GM15510 (cell line): ENCODE measurements around the gene COLEC11.

Source experiments
- POLR2A ChIP-seq: IDR thresholded peaks from 3 replicates; pipeline ENCODE4 v1.6.1; 2011; ENCODE audit warnings: borderline replicate concordance; ENCODE audit not compliant: insufficient read length; ENCODE audit errors: extremely low read depth

Gene COLEC11

DNA sequence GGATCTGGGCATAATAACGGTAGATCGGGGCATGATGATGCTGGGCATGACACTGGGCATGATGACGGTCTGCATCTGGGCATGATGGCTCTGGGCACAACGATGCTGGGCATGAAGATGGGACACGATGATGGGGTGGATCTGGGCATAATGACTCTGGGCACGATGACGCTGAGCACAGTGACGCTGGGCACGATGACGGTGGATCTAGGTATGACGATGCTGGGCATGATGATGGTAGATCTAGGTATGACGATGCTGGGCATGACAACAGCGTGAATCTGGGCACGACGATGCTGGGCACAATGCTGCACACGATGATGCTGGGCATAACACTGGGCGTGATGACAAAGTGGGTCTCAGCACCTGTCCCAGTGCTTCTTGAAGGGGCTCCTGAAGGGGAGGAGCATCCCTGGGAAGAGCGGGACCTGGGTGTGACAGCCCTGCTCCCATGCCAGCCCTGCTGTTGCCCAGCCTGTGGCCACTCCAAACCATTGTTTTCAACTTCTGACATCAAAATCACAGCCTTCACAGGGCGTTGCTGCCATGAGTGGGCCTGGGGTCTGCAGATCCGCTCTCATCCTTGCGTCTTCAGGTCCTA is 32.7 kb downstream of the COLEC11 start:
- TF ChIP-seq POLR2A, result no peak

DNA sequence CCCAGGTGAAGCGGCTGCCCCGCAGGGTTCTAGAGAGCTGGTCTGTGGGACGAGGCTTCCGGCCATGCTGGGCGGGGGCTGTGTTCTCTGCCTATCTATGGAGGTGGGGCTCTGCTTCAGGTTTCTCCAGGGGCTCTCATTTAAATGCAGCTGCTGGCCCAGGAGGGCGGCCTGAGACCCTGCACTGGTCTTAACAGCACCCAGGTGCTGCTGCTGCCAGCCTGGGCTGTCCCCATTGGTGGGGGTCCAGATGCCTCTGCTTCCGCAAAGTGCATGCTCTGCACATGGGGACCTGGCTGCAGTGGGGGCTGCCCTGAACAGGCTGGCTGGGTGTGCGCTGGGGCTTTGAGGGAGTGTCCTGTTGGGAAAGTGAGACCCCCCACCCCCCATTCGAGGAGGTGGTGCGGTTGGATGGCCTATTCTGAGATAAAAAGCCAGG is 33.3 kb downstream of the COLEC11 start:
- no peak for TF ChIP-seq POLR2A

DNA sequence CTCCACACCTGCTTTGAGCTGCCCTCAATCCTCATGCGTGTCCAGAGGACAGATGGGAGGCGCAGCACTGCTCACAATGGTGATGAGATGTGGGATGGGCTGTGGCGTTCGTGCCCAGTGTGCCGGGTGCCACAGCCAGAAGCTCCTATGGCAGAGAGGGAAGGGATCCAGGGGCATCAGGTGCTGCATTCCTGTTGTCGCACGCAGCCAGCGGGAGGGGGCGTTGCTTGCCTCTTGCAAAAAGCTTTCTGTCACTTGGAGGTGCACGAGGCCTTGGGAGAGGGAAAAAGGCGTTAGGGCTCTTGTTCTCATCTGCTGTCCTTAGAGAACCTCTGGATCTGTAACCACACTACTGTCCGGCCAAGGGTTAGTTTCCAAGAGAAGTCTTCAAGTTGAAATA is 33.9 kb downstream of the COLEC11 start:
- TF ChIP-seq POLR2A, result no peak

DNA sequence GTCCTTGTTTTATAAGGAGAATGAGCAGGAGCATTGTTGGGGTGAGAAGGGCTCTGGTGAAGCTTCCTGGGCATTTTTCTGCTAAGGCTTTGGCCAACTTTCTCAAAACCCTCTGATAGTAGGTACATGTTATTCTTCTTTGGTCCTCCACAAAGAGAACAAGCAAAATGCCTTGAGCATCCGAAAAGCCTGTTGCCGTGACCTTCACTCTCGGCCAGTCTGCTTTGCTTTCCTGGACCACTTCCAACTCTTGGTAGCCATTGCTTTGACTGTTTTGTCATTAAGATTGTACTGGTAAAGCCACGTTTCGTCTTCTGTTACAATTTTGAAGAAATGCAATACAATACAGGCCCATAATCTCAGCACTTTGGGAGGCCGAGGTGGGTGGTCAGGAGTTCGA is 35.7 kb downstream of the COLEC11 start:
- no peak for TF ChIP-seq POLR2A

DNA sequence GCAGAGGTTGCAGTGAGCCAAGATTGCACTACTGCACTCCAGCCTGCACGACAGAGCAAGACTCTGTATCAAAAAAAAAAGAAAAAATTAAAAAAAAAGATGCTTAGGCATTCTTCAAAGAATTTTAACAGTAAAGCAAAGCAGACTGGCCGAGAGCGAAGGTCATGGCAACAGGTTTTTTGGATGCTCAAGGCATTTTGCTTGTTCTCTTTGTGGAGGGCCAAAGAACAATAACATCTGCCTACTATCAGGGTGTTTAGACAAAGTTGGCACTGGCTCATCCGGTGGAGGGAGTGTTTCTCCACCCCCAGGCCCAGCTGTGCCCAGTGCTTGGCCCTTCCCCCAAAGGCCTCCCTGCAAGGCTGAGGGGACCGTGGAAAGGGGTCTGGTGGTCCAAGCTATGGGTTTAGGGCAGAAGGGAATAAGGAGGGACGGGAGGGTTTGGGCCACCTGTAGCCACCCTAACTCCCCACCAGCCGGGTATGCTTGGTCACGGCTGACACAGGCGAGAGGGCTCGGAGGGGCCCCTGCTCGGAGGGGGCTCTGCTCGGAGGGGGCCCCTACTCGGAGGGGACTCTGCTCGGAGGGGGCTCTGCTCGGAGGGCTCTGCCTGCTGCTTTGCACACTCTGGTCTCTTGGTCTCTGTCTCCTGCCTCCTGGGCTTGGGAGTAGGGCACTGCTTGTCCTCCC is 36.4 kb downstream of the COLEC11 start:
- TF ChIP-seq POLR2A, result no peak

DNA sequence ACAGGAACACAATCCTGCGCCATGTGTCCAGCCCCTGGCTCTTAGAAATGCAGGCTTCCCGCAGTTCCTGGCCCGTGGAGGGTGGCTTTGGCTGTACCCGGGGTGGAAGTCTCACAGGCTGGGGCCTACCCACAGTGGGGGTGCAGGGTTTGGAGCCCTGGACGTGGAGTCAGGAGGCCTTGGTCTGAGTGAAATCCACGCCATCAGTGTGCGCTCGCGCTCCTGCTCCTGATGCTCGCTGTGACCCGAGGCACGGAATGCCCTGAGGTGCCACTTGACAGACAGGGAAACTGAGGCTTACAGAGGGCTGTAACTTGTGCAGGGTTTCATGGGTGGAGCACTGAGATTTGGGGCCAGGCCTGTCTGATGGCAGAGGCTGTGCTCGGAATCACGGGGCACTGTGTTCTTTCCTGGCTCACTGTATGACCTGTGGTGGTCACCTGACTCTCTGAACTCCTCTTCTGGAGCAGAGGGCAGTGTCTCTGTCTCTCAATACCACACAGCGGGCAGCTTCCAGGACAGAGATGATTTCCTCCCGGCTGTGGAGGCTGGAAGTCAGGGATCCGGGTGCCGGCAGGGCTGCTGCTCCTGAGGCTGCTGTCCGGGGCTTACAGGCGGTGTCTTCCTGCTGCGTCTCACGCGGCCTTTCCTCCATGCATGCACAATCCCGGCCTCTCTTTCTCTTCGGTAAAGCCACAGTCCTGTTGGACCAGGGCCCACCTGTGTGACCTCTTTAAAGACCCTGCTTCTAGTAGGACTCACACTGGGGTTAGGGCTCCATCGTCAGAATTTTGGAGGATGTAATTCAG is 37.1 kb downstream of the COLEC11 start:
- TF ChIP-seq POLR2A, result no peak

DNA sequence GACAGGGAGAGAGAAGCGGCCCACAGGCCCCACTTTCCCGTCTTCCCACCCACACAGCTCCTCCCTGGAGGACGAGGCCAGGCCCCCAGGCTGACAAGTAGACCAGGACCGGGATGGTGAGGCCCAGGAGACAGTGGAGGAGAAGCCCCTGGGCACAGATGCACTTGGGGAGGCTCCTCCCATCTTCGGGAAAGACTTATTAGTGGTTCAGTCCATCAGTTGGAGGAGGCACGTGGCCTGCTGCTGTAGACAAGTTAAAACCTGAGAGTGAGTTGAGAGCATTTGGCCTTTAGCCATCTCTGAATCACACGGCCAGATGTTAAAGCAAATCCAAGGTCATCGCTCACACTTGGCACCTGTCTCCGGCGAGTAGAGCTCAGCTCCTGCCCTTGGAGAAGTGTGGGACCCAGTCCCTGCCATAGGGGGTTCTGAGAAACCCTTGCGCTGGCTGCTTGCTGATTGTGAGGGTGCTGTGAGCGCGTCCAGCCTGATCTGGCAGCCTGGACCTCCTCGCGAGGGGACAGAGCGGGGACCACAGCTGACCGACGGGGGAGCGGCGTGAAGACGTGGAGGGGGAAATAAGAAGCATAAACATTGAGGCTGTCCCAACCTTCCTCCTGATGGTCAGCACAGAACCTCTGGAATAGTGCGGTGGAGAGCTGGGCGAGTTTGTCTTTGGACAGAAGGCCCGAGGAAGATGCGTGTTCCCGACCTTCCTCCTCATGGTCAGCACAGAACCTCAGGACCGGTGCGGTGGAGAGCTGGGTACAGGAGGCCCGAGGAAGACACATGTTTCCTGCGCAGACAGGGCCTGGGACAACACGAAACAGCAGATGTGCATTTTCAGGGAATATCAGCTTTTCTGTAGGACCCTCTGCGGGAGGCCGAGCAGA is 38.4 kb downstream of the COLEC11 start:
- no peak for TF ChIP-seq POLR2A

DNA sequence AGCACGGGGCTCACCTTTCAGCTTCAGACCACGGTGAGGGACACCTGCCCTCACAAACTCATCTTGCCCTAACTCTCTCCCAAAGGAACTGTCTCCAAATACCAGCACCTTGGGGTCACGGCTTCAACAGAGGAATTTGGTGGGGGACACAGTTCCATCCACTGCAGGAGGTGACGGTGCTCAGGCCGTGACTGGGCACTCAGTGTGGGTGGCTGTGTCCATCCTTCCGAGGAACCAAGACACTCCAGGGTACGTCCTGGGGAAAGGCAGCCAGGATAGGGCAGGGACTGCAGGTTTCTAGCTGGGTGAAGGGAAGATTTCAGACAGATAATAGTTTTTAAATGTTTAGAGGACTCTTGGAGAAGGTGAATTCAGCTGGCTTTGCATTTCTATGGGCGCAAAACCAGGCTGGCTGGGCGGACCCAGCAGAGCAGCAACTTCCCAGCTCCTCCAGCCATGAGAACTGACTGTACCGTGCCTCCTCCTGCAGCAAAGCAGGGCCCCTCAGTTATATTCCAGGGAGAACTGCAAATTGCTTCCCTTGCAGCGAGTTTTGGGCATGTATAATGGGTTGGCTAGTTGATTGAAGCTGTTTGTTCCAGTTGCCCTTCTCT is 39.2 kb downstream of the COLEC11 start:
- no peak for TF ChIP-seq POLR2A

DNA sequence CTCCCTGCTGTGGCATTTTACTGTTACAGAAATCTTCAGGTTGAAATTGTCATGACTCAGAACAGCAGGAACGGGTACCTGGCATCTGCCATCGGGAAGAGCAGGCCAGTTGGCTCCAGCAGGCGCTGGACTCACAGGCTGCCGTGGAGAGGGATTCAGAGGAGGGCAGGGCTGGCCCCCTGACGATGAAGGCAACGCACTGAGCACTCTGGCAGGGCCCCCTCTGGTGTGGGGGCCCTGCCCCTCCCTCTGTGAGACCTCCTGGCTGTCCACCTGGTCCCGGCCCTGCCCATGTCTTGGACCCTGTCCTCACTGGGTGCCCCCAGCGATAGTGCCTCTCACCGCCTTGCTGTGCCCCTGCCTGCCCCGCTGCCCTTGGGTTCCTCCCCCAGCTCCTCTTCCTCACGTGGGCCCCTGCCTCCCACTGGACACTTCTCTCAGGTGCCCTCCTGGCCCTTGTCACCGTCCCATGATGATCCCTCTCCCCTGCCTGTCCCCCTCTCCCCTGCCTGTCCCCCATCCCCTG is 39.7 kb downstream of the COLEC11 start:
- TF ChIP-seq POLR2A, result no peak

DNA sequence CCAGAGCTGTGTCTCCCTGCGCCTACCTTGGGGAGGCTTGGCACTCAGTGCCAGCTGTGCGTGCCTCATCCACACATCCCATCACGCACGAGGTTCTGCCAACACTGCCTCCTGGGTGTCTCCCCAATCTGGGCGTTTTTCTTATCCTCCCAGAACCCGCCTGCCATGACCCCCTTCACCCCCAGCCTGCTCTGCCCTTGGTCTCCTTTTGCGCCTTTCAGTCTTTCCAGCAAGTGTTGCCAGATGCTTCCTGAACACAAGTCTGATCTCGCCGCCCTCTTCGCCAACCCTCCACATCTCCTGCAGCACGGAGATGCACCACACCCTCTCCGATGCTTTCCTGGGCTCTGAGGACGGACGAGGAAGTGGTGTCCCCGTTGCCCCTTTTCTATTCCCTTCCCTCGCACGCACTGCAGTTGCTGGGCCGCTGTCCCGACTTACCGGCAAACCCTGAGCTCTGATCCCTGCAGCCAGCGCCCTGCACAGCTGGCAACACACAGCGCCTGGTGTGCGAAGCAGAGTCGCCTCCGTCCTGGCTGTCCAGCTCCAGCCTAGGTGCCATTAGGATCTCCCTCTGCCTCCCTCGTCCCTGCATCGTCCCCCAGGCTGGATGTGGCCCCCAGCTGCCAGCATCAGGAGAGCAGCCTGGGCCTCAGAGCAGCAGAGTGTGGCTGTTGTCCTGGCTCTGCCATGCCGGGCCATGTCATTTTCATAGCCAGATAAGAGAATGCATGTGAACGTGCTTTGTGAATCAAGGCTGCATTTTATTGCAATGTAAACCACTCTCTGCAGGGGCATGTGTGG is 40.5 kb downstream of the COLEC11 start:
- TF ChIP-seq POLR2A, result no peak

DNA sequence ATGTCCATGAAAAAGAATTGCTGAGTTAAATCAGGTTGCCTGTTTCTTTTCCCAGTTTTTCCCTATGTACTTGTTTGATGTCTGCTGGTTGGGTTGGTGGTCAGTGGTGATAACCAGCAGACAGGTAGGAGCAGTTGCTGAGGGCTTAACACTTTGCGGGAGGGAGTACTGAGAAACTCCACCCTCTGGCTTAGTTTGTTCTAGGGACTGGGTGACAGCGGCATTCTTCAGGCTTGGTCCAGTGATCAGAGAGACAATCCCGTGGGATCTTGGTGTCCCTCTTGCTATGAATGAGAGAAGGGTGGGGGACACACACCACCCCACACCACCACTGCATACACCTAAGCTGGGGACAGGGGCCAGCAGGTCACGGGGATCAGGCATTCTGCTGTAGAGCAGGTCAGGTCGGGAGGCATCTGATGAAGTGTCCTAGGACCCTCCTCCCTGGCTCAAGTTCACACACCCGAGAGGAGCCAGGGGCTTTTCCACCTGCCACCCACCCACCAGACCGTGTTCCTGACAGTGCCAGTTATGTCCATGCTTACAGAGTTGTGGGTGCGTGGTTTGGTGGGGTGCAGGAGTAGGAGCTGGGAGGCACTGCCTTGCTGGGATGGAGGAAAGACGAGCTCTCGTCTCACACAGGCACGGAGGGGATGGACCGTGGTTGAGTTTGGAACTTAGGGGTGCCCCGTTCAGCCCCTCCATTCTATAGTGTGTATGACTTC is 41.8 kb downstream of the COLEC11 start:
- TF ChIP-seq POLR2A, result no peak

DNA sequence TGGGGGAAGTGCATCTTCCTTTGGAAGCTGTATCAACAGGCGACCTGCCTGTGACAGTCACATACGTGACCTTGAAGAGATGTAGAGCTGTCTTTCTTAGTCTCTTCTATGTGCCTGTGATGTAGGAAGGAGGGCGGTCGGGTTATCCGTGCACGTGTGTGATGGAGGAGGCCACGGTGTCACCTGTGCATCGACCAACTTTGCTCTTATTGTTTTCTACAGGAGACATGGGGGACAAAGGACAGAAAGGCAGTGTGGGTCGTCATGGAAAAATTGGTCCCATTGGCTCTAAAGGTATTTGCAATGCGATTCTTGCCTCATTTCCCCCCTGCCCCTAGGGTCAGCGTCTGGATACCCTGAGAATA is 42.4 kb downstream of the COLEC11 start:
- TF ChIP-seq POLR2A, result no peak
